ENCODE data around the gene ZBTB34.

DNA sequence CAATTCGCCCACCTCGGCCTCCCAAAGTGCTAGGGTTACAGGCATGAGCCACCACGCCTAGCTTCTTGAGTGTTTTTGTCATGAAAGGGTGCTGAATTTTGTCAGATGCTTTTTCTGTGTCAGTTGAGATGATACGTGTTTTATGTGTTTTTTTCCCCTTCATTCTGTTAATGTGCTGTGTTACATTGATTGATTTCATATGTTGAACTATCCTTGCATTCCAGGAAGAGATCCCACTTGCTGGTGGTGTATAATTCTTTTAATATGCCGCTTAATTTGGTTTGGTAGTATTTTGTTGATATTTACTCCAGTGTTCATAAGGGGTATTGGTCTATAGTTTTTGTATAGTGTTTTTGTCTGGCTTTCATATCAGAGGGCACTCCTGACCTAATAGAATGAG is 42.0 kb upstream of the ZBTB34 start:
- TF ChIP-seq, protein P1, sequence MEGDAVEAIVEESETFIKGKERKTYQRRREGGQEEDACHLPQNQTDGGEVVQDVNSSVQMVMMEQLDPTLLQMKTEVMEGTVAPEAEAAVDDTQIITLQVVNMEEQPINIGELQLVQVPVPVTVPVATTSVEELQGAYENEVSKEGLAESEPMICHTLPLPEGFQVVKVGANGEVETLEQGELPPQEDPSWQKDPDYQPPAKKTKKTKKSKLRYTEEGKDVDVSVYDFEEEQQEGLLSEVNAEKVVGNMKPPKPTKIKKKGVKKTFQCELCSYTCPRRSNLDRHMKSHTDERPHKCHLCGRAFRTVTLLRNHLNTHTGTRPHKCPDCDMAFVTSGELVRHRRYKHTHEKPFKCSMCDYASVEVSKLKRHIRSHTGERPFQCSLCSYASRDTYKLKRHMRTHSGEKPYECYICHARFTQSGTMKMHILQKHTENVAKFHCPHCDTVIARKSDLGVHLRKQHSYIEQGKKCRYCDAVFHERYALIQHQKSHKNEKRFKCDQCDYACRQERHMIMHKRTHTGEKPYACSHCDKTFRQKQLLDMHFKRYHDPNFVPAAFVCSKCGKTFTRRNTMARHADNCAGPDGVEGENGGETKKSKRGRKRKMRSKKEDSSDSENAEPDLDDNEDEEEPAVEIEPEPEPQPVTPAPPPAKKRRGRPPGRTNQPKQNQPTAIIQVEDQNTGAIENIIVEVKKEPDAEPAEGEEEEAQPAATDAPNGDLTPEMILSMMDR (IDR thresholded peaks at IDR 0.05), result no peak
- no peak for TF ChIP-seq POLR2A (IDR thresholded peaks at IDR 0.05)
